Tibial artery (tissue), 4 donors: ENCODE results near the gene CGNL1.
A peak's percentile ranks its signal among the peaks of the same experiment; 100 is the strongest.

Source experiments
- DNase-seq, 2 donors: peaks; one replicate each; pipeline ENCODE4 v3.0.0-alpha.2; 2019
- H3K27ac ChIP-seq, 2 donors: fragments of 200-600 bp; sonication (generic) in 1 of 2; 1 replicate in 1 of 2; 2 replicates in 1 of 2; pipeline ENCODE4 v1.5.1; 2018 to 2019; ENCODE audit warnings: mild to moderate bottlenecking in 1 of 2
- H3K27me3 ChIP-seq, 2 donors: fragments of 200-600 bp; sonication (generic) in 1 of 2; one replicate each; pipeline versions ENCODE4 v1.5.1 to v1.6.0; 2016 to 2019
- H3K36me3 ChIP-seq, 3 donors: fragments of 200-600 bp; sonication (generic) in 2 of 3; one replicate each; pipeline ENCODE4 v1.5.1; 2016 to 2019; ENCODE audit warnings: mild to moderate bottlenecking in 2 of 3
- H3K4me1 ChIP-seq, 4 donors: fragments of 200-600 bp; sonication (generic) in 2 of 4; 1 replicate in 3 of 4; 2 replicates in 1 of 4; pipeline ENCODE4 v1.5.1; 2016 to 2019
- H3K4me3 ChIP-seq, 2 donors: fragments of 200-600 bp; sonication (generic) in 1 of 2; 1 replicate in 1 of 2; 2 replicates in 1 of 2; pipeline ENCODE4 v1.5.1; 2018 to 2019; ENCODE audit warnings: mild to moderate bottlenecking in 2 of 2
- H3K9me3 ChIP-seq, 3 donors: fragments of 200-600 bp; sonication (generic) in 1 of 3; one replicate each; pipeline ENCODE4 v1.5.1; 2016 to 2019
- intact Hi-C: fragments of 100-400 bp; cut with DNase I; formaldehyde crosslinking; loops from one replicate; pipeline ENCODE4 v1.15.0; 2023; ENCODE audit warnings: low total_unique reads
- TF ChIP-seq, protein P1 (sequence below), 2 experiments: fragments of 200-600 bp in 1 of 2; fragments of 450-650 bp in 1 of 2; IDR thresholded peaks; one replicate each; pipeline ENCODE4 v1.5.1; 2017 to 2019; ENCODE audit warnings: antibody characterized with exemption in 2 of 2, mild to moderate bottlenecking in 1 of 2, moderate library complexity in 1 of 2

CGNL1 gene

DNA sequence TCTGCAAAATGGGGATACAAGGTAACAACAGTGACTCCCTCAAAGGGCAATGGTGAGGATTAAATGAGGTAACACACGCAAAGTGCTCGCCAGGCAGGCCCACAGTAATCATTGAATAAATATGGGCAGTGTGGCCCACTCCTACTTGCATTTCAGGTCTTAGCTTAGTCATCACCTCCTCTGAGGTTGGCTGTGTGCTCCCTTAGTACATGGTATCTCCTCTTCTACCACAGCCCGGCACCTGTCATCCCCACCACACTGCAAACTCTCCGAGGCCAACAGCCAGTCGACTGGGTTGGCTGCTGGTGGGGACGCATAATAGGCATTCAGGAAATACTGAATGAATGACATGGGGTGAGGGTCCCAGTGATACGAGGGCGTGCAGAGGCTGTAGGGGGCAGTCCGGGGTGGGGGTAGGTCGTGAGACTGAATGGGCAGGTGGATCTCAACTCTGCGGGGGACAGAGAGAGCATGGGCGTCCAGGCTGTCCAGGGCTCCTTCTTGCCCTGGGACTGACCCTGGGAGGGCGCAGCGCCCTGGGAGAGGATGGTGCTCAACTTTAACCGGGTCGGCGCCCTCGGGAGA lies 215.0 kb downstream of the CGNL1 start:
- intact Hi-C loops, result no loop called here
- TF ChIP-seq, protein P1, sequence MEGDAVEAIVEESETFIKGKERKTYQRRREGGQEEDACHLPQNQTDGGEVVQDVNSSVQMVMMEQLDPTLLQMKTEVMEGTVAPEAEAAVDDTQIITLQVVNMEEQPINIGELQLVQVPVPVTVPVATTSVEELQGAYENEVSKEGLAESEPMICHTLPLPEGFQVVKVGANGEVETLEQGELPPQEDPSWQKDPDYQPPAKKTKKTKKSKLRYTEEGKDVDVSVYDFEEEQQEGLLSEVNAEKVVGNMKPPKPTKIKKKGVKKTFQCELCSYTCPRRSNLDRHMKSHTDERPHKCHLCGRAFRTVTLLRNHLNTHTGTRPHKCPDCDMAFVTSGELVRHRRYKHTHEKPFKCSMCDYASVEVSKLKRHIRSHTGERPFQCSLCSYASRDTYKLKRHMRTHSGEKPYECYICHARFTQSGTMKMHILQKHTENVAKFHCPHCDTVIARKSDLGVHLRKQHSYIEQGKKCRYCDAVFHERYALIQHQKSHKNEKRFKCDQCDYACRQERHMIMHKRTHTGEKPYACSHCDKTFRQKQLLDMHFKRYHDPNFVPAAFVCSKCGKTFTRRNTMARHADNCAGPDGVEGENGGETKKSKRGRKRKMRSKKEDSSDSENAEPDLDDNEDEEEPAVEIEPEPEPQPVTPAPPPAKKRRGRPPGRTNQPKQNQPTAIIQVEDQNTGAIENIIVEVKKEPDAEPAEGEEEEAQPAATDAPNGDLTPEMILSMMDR (IDR thresholded peaks at IDR 0.05), result no peak
- no peak overlapping the region for H3K27ac ChIP-seq
- DNase-seq, result no peak
- peaks cover 0 to 24% (median 14%) of the 10 kb centered on the region in 4 donors for H3K4me1 ChIP-seq
- no peaks in the 10 kb centered on the region for H3K36me3 ChIP-seq
- H3K4me3 ChIP-seq, result peak overlapping the region; percentile 47 to 58
- H3K9me3 ChIP-seq, result no peaks in the 10 kb centered on the region
- H3K27me3 ChIP-seq, result peaks cover 0 to 9% of the 10 kb centered on the region in 2 donors

DNA sequence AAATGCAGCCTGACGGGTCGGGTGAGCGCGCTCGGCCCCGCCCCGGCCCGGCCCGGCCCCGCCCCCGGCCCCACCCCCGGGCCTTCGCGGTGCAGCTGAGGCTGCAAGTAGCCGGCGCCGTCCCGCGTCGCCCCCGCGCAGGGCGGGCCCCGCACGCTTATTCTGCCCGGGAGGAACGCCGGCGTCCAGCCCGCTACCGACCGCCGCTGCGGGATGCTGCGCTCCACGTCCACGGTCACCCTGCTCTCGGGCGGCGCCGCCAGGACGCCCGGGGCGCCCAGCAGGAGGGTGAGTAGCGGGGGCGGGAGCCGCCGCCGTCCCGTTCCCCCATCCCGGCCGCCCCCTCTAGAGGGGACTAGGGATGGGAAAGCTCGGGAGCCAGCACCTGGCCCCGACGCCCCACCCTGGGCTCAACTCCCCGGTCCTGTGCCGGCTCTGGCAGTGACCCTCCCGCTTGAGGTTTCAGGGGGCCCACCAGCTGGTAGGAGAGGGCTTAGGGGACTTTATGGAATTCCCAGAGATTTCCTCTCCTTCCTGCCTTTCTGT lies 215.6 kb downstream of the CGNL1 start, which contains the start of gene MYZAP:
MYZAP (plus strand) TSS at position 83 of the 546 bp plus-strand sequence; CDS start at position 214, 131 bp downstream.
- Histone ChIP-seq H3K36me3 (no peaks in the 10 kb centered on the region), H3K27ac (peak within 1 kb of the TSS; percentile 24 to 62), H3K4me3 (peak within 1 kb of the TSS; percentile 47 to 58), H3K9me3 (no peaks in the 10 kb centered on the region), H3K4me1 (peaks cover 0 to 24% (median 14%) of the 10 kb centered on the region in 4 donors), H3K27me3 (peaks cover 0 to 9% of the 10 kb centered on the region in 2 donors)
- DNase-seq, result peak; percentile 28 to 73
- intact Hi-C loops, result no loop called here
- TF ChIP-seq, protein P1 (IDR thresholded peaks at IDR 0.05), result no peak

DNA sequence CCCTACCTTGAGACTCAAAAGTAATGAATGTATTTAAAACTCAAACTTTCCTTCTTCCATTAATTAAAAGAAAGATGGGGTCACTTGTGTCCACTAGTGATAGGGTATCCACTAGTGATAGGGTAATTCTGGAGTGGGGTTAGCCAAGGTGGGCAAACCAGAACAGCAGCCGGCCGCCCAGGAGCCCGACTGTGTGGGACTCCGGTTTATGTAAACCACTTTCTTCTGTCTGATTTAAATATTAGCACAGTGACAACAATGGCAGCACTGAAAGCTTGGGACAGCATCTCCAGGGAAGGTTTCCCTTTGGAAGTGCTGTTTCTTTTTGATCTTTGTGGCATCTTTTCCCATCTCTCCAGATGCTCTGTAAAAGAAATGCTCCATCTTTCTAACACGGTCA lies 216.1 kb downstream of the CGNL1 start:
- TF ChIP-seq, protein P1 (IDR thresholded peaks at IDR 0.05), result no peak
- H3K9me3 ChIP-seq, result no peaks in the 10 kb centered on the region
- peaks cover 0 to 24% (median 14%) of the 10 kb centered on the region in 4 donors for H3K4me1 ChIP-seq
- H3K36me3 ChIP-seq, result no peaks in the 10 kb centered on the region
- intact Hi-C loops, result no loop called here
- H3K4me3 ChIP-seq, result peak overlapping the region; percentile 47 to 58
- DNase-seq, result no peak
- no peak overlapping the region for H3K27ac ChIP-seq
- H3K27me3 ChIP-seq, result peaks cover 0 to 9% of the 10 kb centered on the region in 2 donors

DNA sequence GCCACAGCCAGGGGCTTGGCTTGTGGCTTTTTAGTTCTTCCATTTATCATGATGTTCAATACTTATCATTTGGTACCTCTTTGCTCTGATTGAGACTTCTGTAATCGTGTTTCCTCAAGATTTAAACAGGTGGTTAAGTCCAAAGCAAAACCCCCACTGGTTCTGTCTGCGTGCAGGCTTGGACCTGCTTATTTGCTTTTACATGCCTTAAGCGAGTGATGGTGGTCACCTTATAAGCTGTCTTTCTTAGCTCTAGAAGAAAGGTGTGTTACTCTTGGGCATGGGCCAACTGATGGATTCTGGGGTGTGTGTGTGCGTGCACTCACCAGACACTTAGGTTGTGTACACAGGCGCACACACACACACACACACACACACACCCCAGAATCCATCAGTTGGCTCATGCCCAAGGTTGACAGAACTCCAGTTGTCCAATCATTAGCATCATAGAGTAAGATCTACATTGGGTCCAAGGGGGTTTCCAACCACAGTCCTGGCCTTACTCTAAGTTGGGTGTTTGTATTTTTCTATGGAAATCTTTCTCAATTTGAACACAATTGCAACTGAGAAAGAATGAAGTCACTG lies 216.6 kb downstream of the CGNL1 start:
- H3K4me3 ChIP-seq, result no peak overlapping the region
- H3K27me3 ChIP-seq, result peaks cover 0 to 9% of the 10 kb centered on the region in 2 donors
- H3K27ac ChIP-seq, result no peak overlapping the region
- TF ChIP-seq, protein P1 (IDR thresholded peaks at IDR 0.05), result no peak
- peaks cover 0 to 24% (median 14%) of the 10 kb centered on the region in 4 donors for H3K4me1 ChIP-seq
- DNase-seq, result no peak
- H3K36me3 ChIP-seq, result no peaks in the 10 kb centered on the region
- H3K9me3 ChIP-seq, result no peaks in the 10 kb centered on the region
- intact Hi-C loops, result no loop called here

DNA sequence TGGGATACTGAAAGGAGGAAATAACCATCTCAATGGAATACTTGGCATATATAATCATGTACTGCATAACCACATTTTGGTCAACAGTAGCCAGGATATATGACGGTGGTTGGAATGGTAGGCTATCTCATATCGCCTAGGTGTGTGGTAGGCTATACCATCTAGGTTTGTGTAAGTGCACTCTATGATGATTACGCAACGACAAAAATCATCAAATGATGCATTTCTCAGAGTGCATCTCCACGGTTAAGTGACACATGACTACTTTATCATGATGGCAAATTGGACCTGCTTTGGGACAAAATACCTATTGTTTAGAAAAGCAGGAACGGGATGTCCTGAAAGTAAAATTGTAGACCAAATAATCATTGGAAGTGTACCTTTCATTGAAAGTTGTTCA lies 218.2 kb downstream of the CGNL1 start:
- Histone ChIP-seq H3K27ac (no peak overlapping the region), H3K4me3 (no peak overlapping the region), H3K9me3 (no peaks in the 10 kb centered on the region), H3K36me3 (no peaks in the 10 kb centered on the region), H3K27me3 (peaks cover 0 to 9% of the 10 kb centered on the region in 2 donors), H3K4me1 (peaks cover 0 to 24% (median 11%) of the 10 kb centered on the region in 4 donors)
- intact Hi-C loops, result no loop called here
- TF ChIP-seq, protein P1 (IDR thresholded peaks at IDR 0.05), result no peak
- no peak for DNase-seq
